ENCODE measurements around the gene PTCHD1. TPM values are rescaled to one million over a fixed set of nuclear protein-coding genes. Genes with fewer than 3 reads are reported as not detected.

The PTCHD1 gene
- total RNA-seq: 0.56 and 0.92 TPM in 2 replicates
- polyA plus RNA-seq: 1.5 and 2.7 TPM in 2 replicates

DNA sequence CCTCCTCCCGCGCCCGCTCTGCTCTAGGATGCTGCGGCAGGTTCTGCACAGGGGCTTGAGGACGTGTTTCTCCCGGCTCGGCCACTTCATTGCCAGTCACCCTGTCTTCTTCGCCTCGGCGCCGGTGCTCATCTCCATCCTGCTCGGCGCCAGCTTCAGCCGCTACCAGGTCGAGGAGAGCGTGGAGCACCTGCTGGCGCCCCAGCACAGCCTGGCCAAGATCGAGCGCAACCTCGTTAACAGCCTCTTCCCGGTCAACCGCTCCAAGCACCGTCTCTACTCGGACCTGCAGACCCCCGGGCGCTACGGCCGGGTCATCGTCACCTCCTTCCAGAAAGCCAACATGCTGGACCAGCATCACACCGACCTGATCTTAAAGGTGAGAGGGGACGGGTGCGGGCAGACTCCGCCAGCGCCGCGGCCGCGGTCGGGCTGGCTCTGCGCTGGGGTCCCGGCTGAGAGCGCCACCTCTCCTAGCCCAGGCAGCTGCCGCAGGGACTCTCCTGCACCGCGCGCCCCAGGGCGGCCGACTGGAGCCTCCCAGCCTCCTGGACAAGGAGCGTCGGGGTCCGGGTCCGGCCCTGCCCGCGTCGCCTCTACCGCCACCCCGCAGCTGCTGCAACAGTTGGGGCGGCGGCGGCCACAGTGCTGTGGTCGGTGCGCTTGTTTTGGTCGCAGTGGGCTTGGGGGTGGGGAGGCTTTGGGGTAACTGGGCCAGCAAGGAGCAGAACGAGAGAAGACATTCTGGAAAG lies at the start of gene PTCHD1:
Gene PTCHD1, plus strand, starts transcription at position 2 of the 752 bp plus-strand sequence. Its CDS starts 27 bp downstream, at position 29.
- peaks cover 85% of the 10 kb centered on the region for H3K27me3 ChIP-seq
- TF ChIP-seq, protein P1, sequence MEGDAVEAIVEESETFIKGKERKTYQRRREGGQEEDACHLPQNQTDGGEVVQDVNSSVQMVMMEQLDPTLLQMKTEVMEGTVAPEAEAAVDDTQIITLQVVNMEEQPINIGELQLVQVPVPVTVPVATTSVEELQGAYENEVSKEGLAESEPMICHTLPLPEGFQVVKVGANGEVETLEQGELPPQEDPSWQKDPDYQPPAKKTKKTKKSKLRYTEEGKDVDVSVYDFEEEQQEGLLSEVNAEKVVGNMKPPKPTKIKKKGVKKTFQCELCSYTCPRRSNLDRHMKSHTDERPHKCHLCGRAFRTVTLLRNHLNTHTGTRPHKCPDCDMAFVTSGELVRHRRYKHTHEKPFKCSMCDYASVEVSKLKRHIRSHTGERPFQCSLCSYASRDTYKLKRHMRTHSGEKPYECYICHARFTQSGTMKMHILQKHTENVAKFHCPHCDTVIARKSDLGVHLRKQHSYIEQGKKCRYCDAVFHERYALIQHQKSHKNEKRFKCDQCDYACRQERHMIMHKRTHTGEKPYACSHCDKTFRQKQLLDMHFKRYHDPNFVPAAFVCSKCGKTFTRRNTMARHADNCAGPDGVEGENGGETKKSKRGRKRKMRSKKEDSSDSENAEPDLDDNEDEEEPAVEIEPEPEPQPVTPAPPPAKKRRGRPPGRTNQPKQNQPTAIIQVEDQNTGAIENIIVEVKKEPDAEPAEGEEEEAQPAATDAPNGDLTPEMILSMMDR (IDR thresholded peaks at IDR 0.05; ENCODE audit: low read depth, low read length): no peak
- no peaks in the 10 kb centered on the region for H3K4me1 ChIP-seq (ENCODE audit: low read depth)
- peak in 1 of 2 donors; percentile 41 for DNase-seq (ENCODE audit: low read depth in 1 of 2, low spot score in 1 of 2)
- no peaks in the 10 kb centered on the region for H3K9me3 ChIP-seq (ENCODE audit: low read depth)
- no peaks in the 10 kb centered on the region for H3K36me3 ChIP-seq
- peak within 1 kb of the TSS; percentile 36 for H3K4me3 ChIP-seq
- no peak within 1 kb of the TSS for H3K27ac ChIP-seq

GRCh38 chrX:23286731-23287130 lies 47.9 kb upstream of the PTCHD1 start:
- H3K4me3 ChIP-seq: no peak overlapping the region
- no peaks in the 10 kb centered on the region for H3K9me3 ChIP-seq (ENCODE audit: low read depth)
- DNase-seq (ENCODE audit: low read depth in 1 of 2, low spot score in 1 of 2): no peak
- H3K4me1 ChIP-seq (ENCODE audit: low read depth): no peaks in the 10 kb centered on the region
- H3K27ac ChIP-seq: no peak overlapping the region
- TF ChIP-seq, protein P1 (IDR thresholded peaks at IDR 0.05; ENCODE audit: low read depth, low read length): no peak
- H3K36me3 ChIP-seq: no peaks in the 10 kb centered on the region
- H3K27me3 ChIP-seq: no peaks in the 10 kb centered on the region

- TF ChIP-seq, protein P1 (IDR thresholded peaks at IDR 0.05; ENCODE audit: low read depth, low read length): no peak
- H3K4me1 ChIP-seq (ENCODE audit: low read depth): peaks cover 4% of the 10 kb centered on the region
- H3K27ac ChIP-seq: no peak overlapping the region
- H3K9me3 ChIP-seq (ENCODE audit: low read depth): no peaks in the 10 kb centered on the region
- DNase-seq (ENCODE audit: low read depth in 1 of 2, low spot score in 1 of 2): no peak
- H3K27me3 ChIP-seq: no peaks in the 10 kb centered on the region
- H3K4me3 ChIP-seq: no peak overlapping the region
- H3K36me3 ChIP-seq: no peaks in the 10 kb centered on the region
These were observed 47.4 kb upstream of the PTCHD1 start for GRCh38 chrX:23287191-23287725.

- Histone ChIP-seq H3K4me3 (no peak overlapping the region), H3K36me3 (no peaks in the 10 kb centered on the region), H3K27me3 (no peaks in the 10 kb centered on the region), H3K27ac (no peak overlapping the region), H3K4me1 (ENCODE audit: low read depth) (peaks cover 8% of the 10 kb centered on the region), H3K9me3 (ENCODE audit: low read depth) (no peaks in the 10 kb centered on the region)
- no peak for DNase-seq (ENCODE audit: low read depth in 1 of 2, low spot score in 1 of 2)
- TF ChIP-seq, protein P1 (IDR thresholded peaks at IDR 0.05; ENCODE audit: low read depth, low read length): no peak
These were observed 42.2 kb upstream of the PTCHD1 start for GRCh38 chrX:23292354-23292987.

DNA sequence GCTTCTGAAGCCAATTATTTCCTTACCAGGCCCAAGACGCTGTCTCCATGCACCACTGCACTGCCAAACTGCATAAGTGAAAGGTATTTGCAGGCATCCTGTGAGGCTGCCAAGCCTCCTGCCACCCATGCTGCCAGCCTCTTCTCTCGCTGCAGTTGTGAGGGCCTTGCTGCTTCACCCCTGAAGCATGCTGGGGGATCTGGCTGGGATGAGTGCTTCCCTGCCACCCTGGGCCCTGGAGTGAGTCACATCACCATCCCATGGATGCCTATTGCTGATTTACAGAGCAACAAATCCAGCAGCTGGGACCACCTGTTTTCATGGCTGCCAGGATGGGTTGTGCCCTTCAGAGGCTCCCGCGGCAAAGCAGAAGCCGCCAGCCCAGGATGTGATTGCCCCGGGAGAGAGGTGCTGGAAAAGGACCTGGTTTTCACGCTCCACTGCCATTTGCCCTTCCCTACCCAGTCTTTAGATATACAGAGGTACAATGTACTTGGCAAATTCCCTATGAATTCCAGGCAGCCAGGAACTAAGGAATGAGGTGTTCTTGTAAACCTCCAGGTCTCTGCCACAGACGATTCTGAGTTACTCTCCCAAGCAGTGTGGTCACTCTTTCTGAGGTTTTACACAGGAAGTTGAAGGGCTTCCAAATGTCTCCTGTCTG lies 41.5 kb upstream of the PTCHD1 start:
- H3K27ac ChIP-seq: no peak overlapping the region
- H3K36me3 ChIP-seq: no peaks in the 10 kb centered on the region
- no peaks in the 10 kb centered on the region for H3K27me3 ChIP-seq
- H3K4me1 ChIP-seq (ENCODE audit: low read depth): peaks cover 8% of the 10 kb centered on the region
- TF ChIP-seq, protein P1 (IDR thresholded peaks at IDR 0.05; ENCODE audit: low read depth, low read length): no peak
- H3K4me3 ChIP-seq: no peak overlapping the region
- no peaks in the 10 kb centered on the region for H3K9me3 ChIP-seq (ENCODE audit: low read depth)
- DNase-seq (ENCODE audit: low read depth in 1 of 2, low spot score in 1 of 2): no peak
